Thyroid gland (tissue), 4 donors: ENCODE measurements around the gene NXPH1. TPM values are rescaled to one million over a fixed set of nuclear protein-coding genes. Genes with fewer than 3 reads are reported as not detected.

Experiments used
- DNase-seq, 2 donors: peaks; one replicate each; pipeline ENCODE4 v3.0.0-alpha.2; 2019
- H3K27ac ChIP-seq, 3 donors: fragments of 200-600 bp; sonication (generic); 1 replicate in 2 of 3; 2 replicates in 1 of 3; pipeline ENCODE4 v1.5.1; 2016 to 2019; ENCODE audit warnings: mild to moderate bottlenecking in 1 of 3, moderate library complexity in 1 of 3
- H3K27me3 ChIP-seq: fragments of 200-600 bp; sonication (generic); one replicate; pipeline ENCODE4 v1.5.1; 2019
- H3K36me3 ChIP-seq, 2 donors: fragments of 200-600 bp; sonication (generic); one replicate each; pipeline ENCODE4 v1.5.1; 2016 to 2019
- H3K4me1 ChIP-seq, 2 donors: fragments of 200-600 bp; sonication (generic); one replicate each; pipeline ENCODE4 v1.5.1; 2017 to 2019
- H3K4me3 ChIP-seq, 3 donors: fragments of 200-600 bp; sonication (generic); replicated peaks in 1 of 3; 1 replicate in 2 of 3; 2 replicates in 1 of 3; pipeline ENCODE4 v1.5.1; 2016; ENCODE audit warnings: mild to moderate bottlenecking in 1 of 3
- H3K9me3 ChIP-seq: fragments of 200-600 bp; sonication (generic); one replicate; pipeline ENCODE4 v1.5.1; 2017
- POLR2A ChIP-seq, 2 donors: fragments of 450-650 bp; IDR thresholded peaks; one replicate each; pipeline ENCODE4 v1.6.1; 2017; ENCODE audit warnings: antibody characterized with exemption in 2 of 2, mild to moderate bottlenecking in 2 of 2, moderate library complexity in 1 of 2
- WGBS, 2 donors: methylation state at CpG; one replicate each; pipeline ENCODE4 v1.1.5; 2017; 5-methylcytosine and 5-hydroxymethylcytosine counted together
- intact Hi-C: fragments of 100-400 bp; cut with DNase I; formaldehyde crosslinking; loops from one replicate; pipeline ENCODE4 v1.15.1; 2023
- total RNA-seq, 4 donors: library from RNA; depleted of rRNA; stranded (reverse); fragments of >200 nt; gene quantifications; one replicate each; pipeline ENCODE4 v1.2.3, GENCODE V29; 2016
- TF ChIP-seq, protein P1 (sequence below), 6 experiments: fragments of 200-600 bp in 3 of 6; fragments of 450-650 bp in 3 of 6; sonication (generic) in 3 of 6; IDR thresholded peaks; one replicate each; pipeline ENCODE4 v1.5.1; 2016 to 2019; ENCODE audit warnings: antibody characterized with exemption in 6 of 6, mild to moderate bottlenecking in 2 of 6, inconsistent platforms in 1 of 6, moderate library complexity in 1 of 6

NXPH1 gene
- total RNA-seq, 4 donors from 2014 or later, result not detected

DNA sequence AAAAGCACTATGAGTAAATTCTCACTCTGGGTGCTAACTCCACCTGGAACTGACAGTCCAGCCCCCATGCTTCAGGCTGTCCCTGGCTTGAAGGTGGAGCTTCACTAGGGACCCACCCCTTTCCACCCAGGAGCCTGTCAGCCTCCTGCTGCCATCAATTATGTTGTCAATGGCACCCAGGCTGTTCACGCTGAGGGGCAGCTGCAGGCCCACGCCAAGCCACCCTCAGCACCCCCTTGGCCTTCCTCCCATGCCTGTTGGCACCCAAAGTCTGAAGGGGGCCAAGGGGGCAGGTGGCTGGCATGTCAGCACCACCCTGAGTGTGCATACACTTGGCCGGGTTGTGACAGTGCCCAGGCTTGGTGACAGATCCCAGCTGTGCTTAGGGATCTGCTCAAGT lies 149.3 kb downstream of the NXPH1 start:
- Histone ChIP-seq H3K4me1 (no peaks in the 10 kb centered on the region), H3K36me3 (no peaks in the 10 kb centered on the region), H3K27ac (no peak overlapping the region), H3K9me3 (no peaks in the 10 kb centered on the region), H3K27me3 (no peaks in the 10 kb centered on the region), H3K4me3 (no peak overlapping the region)
- TF ChIP-seq, protein P1, sequence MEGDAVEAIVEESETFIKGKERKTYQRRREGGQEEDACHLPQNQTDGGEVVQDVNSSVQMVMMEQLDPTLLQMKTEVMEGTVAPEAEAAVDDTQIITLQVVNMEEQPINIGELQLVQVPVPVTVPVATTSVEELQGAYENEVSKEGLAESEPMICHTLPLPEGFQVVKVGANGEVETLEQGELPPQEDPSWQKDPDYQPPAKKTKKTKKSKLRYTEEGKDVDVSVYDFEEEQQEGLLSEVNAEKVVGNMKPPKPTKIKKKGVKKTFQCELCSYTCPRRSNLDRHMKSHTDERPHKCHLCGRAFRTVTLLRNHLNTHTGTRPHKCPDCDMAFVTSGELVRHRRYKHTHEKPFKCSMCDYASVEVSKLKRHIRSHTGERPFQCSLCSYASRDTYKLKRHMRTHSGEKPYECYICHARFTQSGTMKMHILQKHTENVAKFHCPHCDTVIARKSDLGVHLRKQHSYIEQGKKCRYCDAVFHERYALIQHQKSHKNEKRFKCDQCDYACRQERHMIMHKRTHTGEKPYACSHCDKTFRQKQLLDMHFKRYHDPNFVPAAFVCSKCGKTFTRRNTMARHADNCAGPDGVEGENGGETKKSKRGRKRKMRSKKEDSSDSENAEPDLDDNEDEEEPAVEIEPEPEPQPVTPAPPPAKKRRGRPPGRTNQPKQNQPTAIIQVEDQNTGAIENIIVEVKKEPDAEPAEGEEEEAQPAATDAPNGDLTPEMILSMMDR (IDR thresholded peaks at IDR 0.05), result no peak
- no peak for TF ChIP-seq POLR2A (IDR thresholded peaks at IDR 0.05)
- intact Hi-C loops, result no loop called here
- WGBS, 2 donors, result 71 to 72% methylated on average over 3 of the region's 3 CpGs
- no peak for DNase-seq

DNA sequence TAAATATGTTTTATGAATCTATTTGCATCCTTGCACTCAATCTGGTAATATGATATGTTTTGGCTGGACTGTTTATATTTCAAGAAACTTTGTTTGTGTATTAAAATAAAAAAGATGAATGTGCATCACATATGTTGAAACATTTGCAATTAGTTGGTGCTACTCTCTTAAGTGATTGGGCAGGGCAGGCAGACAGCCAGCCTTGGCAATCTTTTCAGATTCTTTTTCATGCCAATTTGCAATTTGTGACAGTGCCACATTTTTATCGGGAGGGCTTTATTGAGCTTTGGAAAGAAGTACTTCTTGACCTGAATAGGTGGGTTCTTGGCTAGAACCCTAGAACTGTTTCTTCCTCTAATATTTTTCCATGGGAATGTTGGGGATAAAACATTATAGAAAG lies 152.2 kb downstream of the NXPH1 start:
- no peaks in the 10 kb centered on the region for H3K9me3 ChIP-seq
- H3K36me3 ChIP-seq, result no peaks in the 10 kb centered on the region
- WGBS, 2 donors, result 36 to 50% methylated on average over 1 of the region's 1 CpG
- no peak for DNase-seq
- no peak overlapping the region for H3K4me3 ChIP-seq
- TF ChIP-seq POLR2A (IDR thresholded peaks at IDR 0.05), result no peak
- TF ChIP-seq, protein P1 (IDR thresholded peaks at IDR 0.05), result no peak
- H3K27ac ChIP-seq, result no peak overlapping the region
- no peaks in the 10 kb centered on the region for H3K4me1 ChIP-seq
- intact Hi-C loops, result no loop called here
- no peaks in the 10 kb centered on the region for H3K27me3 ChIP-seq

DNA sequence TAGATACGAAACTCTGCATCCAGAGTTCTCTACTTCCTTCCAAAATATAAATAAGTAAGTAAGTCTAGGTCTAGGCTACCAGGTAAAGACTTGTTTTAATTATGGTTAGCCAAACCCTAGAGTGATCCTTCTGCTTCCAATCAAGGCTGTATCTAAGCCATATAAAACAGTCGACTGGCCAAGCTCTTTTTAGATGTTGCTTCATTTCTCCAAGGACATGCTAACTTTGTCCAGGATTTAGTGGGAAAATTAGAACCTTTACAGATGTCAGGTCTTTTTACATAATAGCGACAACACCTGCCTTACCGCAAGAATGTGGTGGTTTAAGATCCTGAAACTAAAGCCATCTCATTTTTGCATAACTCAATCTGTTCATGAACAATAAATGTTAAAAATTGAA lies 156.8 kb downstream of the NXPH1 start:
- no peak overlapping the region for H3K4me3 ChIP-seq
- no peak for DNase-seq
- WGBS, 2 donors, result 88 to 90% methylated on average over 4 of the region's 4 CpGs
- no peaks in the 10 kb centered on the region for H3K27me3 ChIP-seq
- intact Hi-C loops, result no loop called here
- TF ChIP-seq, protein P1 (IDR thresholded peaks at IDR 0.05), result no peak
- TF ChIP-seq POLR2A (IDR thresholded peaks at IDR 0.05), result no peak
- H3K36me3 ChIP-seq, result no peaks in the 10 kb centered on the region
- no peaks in the 10 kb centered on the region for H3K9me3 ChIP-seq
- no peak overlapping the region for H3K27ac ChIP-seq
- H3K4me1 ChIP-seq, result no peaks in the 10 kb centered on the region

DNA sequence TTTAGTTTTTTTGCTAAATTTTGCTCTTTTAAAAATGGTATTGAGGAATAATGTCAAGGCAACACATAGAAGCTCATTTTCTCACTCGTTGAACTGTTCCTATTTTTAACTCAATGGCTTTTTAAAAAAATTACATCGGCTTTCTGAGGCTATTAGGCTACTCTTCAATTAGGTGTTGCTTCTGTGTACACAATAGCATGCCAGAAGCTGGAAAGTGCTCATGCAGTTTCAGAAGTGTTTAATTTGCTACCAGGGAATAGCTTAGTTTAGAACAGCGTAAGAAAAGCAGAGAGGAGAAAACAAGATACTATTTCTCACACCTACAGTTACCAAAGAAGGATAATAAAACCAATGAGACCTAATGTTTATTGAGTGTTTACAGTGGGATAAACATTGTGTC lies 157.4 kb downstream of the NXPH1 start:
- no peaks in the 10 kb centered on the region for H3K4me1 ChIP-seq
- WGBS, 2 donors, result 39 to 45% methylated on average over 3 of the region's 3 CpGs
- H3K4me3 ChIP-seq, result no peak overlapping the region
- no peaks in the 10 kb centered on the region for H3K36me3 ChIP-seq
- no peak for DNase-seq
- H3K27ac ChIP-seq, result no peak overlapping the region
- TF ChIP-seq, protein P1 (IDR thresholded peaks at IDR 0.05), result no peak
- TF ChIP-seq POLR2A (IDR thresholded peaks at IDR 0.05), result no peak
- intact Hi-C loops, result no loop called here
- H3K27me3 ChIP-seq, result no peaks in the 10 kb centered on the region
- H3K9me3 ChIP-seq, result no peaks in the 10 kb centered on the region

DNA sequence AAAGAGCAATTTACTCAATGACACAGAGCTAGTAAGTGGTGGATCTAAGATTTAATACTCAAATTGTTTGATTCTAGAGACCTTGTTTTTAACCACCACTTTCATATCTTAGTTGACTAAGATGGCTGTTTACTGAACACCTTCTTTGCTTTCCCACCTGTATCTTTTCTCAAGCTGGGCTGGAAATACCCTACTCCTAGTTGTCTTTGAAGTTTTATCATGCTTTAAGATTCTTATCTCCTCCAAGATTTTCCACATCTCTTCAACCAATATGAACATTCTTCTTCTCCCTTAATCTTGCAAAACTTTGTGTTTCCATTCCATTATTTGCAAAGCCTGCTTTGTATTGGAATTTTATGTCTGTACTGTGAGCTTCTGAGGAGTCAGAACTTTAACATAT lies 157.9 kb downstream of the NXPH1 start:
- no peak for DNase-seq

More for the DNA sequence above, 157.9 kb downstream of the NXPH1 start:
- intact Hi-C loops, result no loop called here
- Histone ChIP-seq H3K27me3 (no peaks in the 10 kb centered on the region), H3K27ac (no peak overlapping the region), H3K4me1 (no peaks in the 10 kb centered on the region), H3K9me3 (no peaks in the 10 kb centered on the region), H3K36me3 (no peaks in the 10 kb centered on the region), H3K4me3 (no peak overlapping the region)
- TF ChIP-seq POLR2A (IDR thresholded peaks at IDR 0.05), result no peak
- TF ChIP-seq, protein P1 (IDR thresholded peaks at IDR 0.05), result no peak
